Activated CD8-positive, alpha-beta T cell treated with anti-CD3 and anti-CD28 coated beads for 36 hours (primary cell): Measurements from ENCODE around the gene MPPED2. TPM values are rescaled to one million over a fixed set of nuclear protein-coding genes. Genes with fewer than 3 reads are reported as not detected.

Source experiments
- ATAC-seq: fragments of 200-7000 bp; cut with Tn5 transposase; one replicate; pipeline ENCODE4 v1.10.0; 2021; ENCODE audit warnings: mild to moderate bottlenecking, moderate library complexity
- CTCF ChIA-PET: fragments of 350-600 bp; sonication (Branson Sonifier 250); formaldehyde crosslinking; loops from one replicate; lab custom pipeline; 2021; ENCODE audit warnings: antibody characterized with exemption; lab: Charles Lee
- POLR2A ChIA-PET: fragments of 350-600 bp; sonication (Branson Sonifier 250); formaldehyde crosslinking; loops from one replicate; lab custom pipeline; 2021; ENCODE audit warnings: antibody characterized with exemption; lab: Charles Lee
- DNase-seq: peaks from one replicate; pipeline ENCODE4 v3.0.0-alpha.2; 2020
- H3K27ac Mint-ChIP-seq: one replicate; pipeline ENCODE4 v1.8.0; 2021; ENCODE audit warnings: mild to moderate bottlenecking, mixed read lengths
- H3K27me3 Mint-ChIP-seq: one replicate; pipeline ENCODE4 v1.8.0; 2021; ENCODE audit warnings: mixed read lengths
- H3K36me3 Mint-ChIP-seq: one replicate; pipeline ENCODE4 v1.8.0; 2021; ENCODE audit warnings: low read depth, mixed read lengths
- H3K4me1 Mint-ChIP-seq: one replicate; pipeline ENCODE4 v1.8.0; 2021; ENCODE audit warnings: low read depth, mixed read lengths
- H3K4me3 Mint-ChIP-seq: one replicate; pipeline ENCODE4 v1.8.0; 2021; ENCODE audit warnings: mild to moderate bottlenecking, moderate library complexity, mixed read lengths
- H3K9me3 Mint-ChIP-seq: one replicate; pipeline ENCODE4 v1.8.0; 2021; ENCODE audit warnings: mixed read lengths
- CTCF ChIP-seq: fragments of 200-600 bp; IDR thresholded peaks from one replicate; pipeline ENCODE4 v1.8.0; 2022; ENCODE audit warnings: antibody characterized with exemption, mild to moderate bottlenecking
- intact Hi-C: fragments of 100-400 bp; cut with micrococcal nuclease; formaldehyde crosslinking; loops from one replicate; pipeline ENCODE4 v1.10.0; 2022
- total RNA-seq, 2 experiments: library from RNA; stranded (reverse); gene quantifications; one replicate each; pipeline ENCODE4 v1.2.3, GENCODE V29; 2021

MPPED2 gene
- total RNA-seq, 2 experiments from 2014 or later, result 0.63 TPM; not detected in 1

- no peak for TF ChIP-seq CTCF
- Mint-ChIP-seq H3K9me3 (no peaks in the 10 kb centered on the region), H3K4me1 (no peaks in the 10 kb centered on the region), H3K36me3 (no peaks in the 10 kb centered on the region), H3K4me3 (no peak overlapping the region), H3K27ac (no peak overlapping the region), H3K27me3 (peaks cover 4% of the 10 kb centered on the region)
- no peak for DNase-seq
- intact Hi-C loops, result no loop called here
- ATAC-seq, result no peak
- ChIA-PET POLR2A (no interaction called here), CTCF (no interaction called here)
Measured at GRCh38 chr11:30474151-30474954, 111.8 kb downstream of the MPPED2 start.

- H3K27me3 Mint-ChIP-seq, result no peaks in the 10 kb centered on the region
- H3K27ac Mint-ChIP-seq, result no peak overlapping the region
- no peaks in the 10 kb centered on the region for H3K36me3 Mint-ChIP-seq
- H3K4me3 Mint-ChIP-seq, result no peak overlapping the region
- ATAC-seq, result no peak
- ChIA-PET CTCF (no interaction called here), POLR2A (no interaction called here)
- intact Hi-C loops, result no loop called here
- TF ChIP-seq CTCF, result no peak
- DNase-seq, result no peak
- H3K9me3 Mint-ChIP-seq, result no peaks in the 10 kb centered on the region
- H3K4me1 Mint-ChIP-seq, result no peaks in the 10 kb centered on the region
Measured at GRCh38 chr11:30471244-30471643, 114.9 kb downstream of the MPPED2 start.

GRCh38 chr11:30468881-30469280 is 117.3 kb downstream of the MPPED2 start:
- H3K36me3 Mint-ChIP-seq, result no peaks in the 10 kb centered on the region
- ATAC-seq, result no peak
- CTCF ChIA-PET, result no interaction called here

GRCh38 chr11:30467176-30467575 is 119.0 kb downstream of the MPPED2 start:
- Mint-ChIP-seq H3K27me3 (no peaks in the 10 kb centered on the region), H3K4me1 (no peaks in the 10 kb centered on the region), H3K36me3 (no peaks in the 10 kb centered on the region), H3K27ac (no peak overlapping the region), H3K4me3 (no peak overlapping the region), H3K9me3 (no peaks in the 10 kb centered on the region)
- intact Hi-C loops, result no loop called here
- DNase-seq (no peak), ATAC-seq (no peak)
- ChIA-PET CTCF (no interaction called here), POLR2A (no interaction called here)
- no peak for TF ChIP-seq CTCF

More at GRCh38 chr11:30468881-30469280, 117.3 kb downstream of the MPPED2 start:
- Mint-ChIP-seq H3K9me3 (no peaks in the 10 kb centered on the region), H3K27me3 (no peaks in the 10 kb centered on the region), H3K27ac (no peak overlapping the region), H3K4me3 (no peak overlapping the region), H3K4me1 (no peaks in the 10 kb centered on the region)
- TF ChIP-seq CTCF, result no peak
- POLR2A ChIA-PET, result no interaction called here
- intact Hi-C loops, result no loop called here
- no peak for DNase-seq

- DNase-seq (no peak), ATAC-seq (no peak)
- no peak overlapping the region for H3K27ac Mint-ChIP-seq
- intact Hi-C loops, result no loop called here
- no peak for TF ChIP-seq CTCF
- no peak overlapping the region for H3K4me3 Mint-ChIP-seq
- POLR2A ChIA-PET, result no interaction called here
- no peaks in the 10 kb centered on the region for H3K27me3 Mint-ChIP-seq
- no peaks in the 10 kb centered on the region for H3K9me3 Mint-ChIP-seq
- CTCF ChIA-PET, result no interaction called here
- H3K36me3 Mint-ChIP-seq, result no peaks in the 10 kb centered on the region
- H3K4me1 Mint-ChIP-seq, result no peaks in the 10 kb centered on the region
Measured at GRCh38 chr11:30465623-30466022, 120.5 kb downstream of the MPPED2 start.
